ENCODE results near the gene ZNF407. TPM values are rescaled to one million over a fixed set of nuclear protein-coding genes. Genes with fewer than 3 reads are reported as not detected.

Gene ZNF407
- total RNA-seq, 2 experiments from 2014 or later: 23.2 to 24.7 TPM

GRCh38 chr18:74996996-74997395 lies 399.3 kb downstream of the ZNF407 start:
- Mint-ChIP-seq H3K4me1 (ENCODE audit: low read depth) (peaks cover 26% of the 10 kb centered on the region), H3K36me3 (ENCODE audit: low read depth) (peaks cover 14% of the 10 kb centered on the region), H3K9me3 (no peaks in the 10 kb centered on the region), H3K27me3 (no peaks in the 10 kb centered on the region), H3K27ac (no peak overlapping the region), H3K4me3 (no peak overlapping the region)
- H3K27me3 ChIP-seq (ENCODE audit: control insufficient read depth in 1 of 2, insufficient read depth in 2 of 2, low read length in 2 of 2): no peaks in the 10 kb centered on the region
- no peak for TF ChIP-seq CTCF (IDR thresholded peaks at IDR 0.05)
- DNase-seq (no peak), ATAC-seq (ENCODE audit: poor library complexity) (no peak)
- ChIA-PET POLR2A (no interaction called here), CTCF (interaction anchor here (0.8 kb wide), 1 partner anchor 74 kb away, joined by 3 read pairs; no protein-coding TSS in a partner anchor)
- H3K4me1 ChIP-seq (ENCODE audit: insufficient read depth, low read length): peaks cover 18% of the 10 kb centered on the region
- no peak overlapping the region for H3K4me3 ChIP-seq (ENCODE audit: low read length)
- no peak overlapping the region for H3K27ac ChIP-seq (ENCODE audit: low read depth in 1 of 2, low read length in 2 of 2)
- intact Hi-C loops (cut with DNase I, micrococcal nuclease): no loop called here
- no peaks in the 10 kb centered on the region for H3K9me3 ChIP-seq (ENCODE audit: control insufficient read depth in 1 of 2, insufficient read depth in 1 of 2, low read length in 2 of 2)
- no peaks in the 10 kb centered on the region for H3K36me3 ChIP-seq (ENCODE audit: insufficient read depth, low read length)

- ATAC-seq (ENCODE audit: poor library complexity) (no peak), DNase-seq (no peak)
- H3K9me3 Mint-ChIP-seq: no peaks in the 10 kb centered on the region
- H3K36me3 ChIP-seq (ENCODE audit: insufficient read depth, low read length): no peaks in the 10 kb centered on the region
- no peaks in the 10 kb centered on the region for H3K9me3 ChIP-seq (ENCODE audit: control insufficient read depth in 1 of 2, insufficient read depth in 1 of 2, low read length in 2 of 2)
- ChIA-PET POLR2A (no interaction called here), CTCF (no interaction called here)
- no peak overlapping the region for H3K27ac Mint-ChIP-seq
- no peak overlapping the region for H3K4me3 Mint-ChIP-seq
- H3K4me1 Mint-ChIP-seq (ENCODE audit: low read depth): no peaks in the 10 kb centered on the region
- peaks cover 17% of the 10 kb centered on the region for H3K36me3 Mint-ChIP-seq (ENCODE audit: low read depth)
- no peak for TF ChIP-seq CTCF (IDR thresholded peaks at IDR 0.05)
- no peaks in the 10 kb centered on the region for H3K27me3 Mint-ChIP-seq
- no peaks in the 10 kb centered on the region for H3K27me3 ChIP-seq (ENCODE audit: control insufficient read depth in 1 of 2, insufficient read depth in 2 of 2, low read length in 2 of 2)
- H3K4me1 ChIP-seq (ENCODE audit: insufficient read depth, low read length): no peaks in the 10 kb centered on the region
- intact Hi-C loops (cut with DNase I, micrococcal nuclease): no loop called here
- no peak overlapping the region for H3K4me3 ChIP-seq (ENCODE audit: low read length)
- no peak overlapping the region for H3K27ac ChIP-seq (ENCODE audit: low read depth in 1 of 2, low read length in 2 of 2)
These were observed 403.2 kb downstream of the ZNF407 start for GRCh38 chr18:75000920-75001319.

DNA sequence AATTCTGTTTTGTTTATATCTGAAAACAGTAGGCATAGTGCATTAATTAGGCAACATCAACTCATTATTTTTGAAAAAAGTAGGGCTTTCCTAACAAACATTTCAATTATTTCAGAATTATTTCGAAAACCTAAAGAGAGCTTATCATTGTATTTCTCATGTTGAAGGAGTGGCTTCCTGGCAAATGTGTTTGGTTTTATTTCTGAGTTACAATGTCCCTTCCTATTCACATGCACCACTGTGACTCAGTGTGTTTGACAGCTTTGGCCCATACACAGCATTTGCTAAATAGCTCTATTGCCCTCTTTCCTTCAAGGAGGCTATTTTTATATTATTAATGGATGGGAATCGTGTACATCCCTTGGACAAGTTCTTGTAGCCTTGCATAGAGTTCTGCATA lies 405.4 kb downstream of the ZNF407 start:
- Mint-ChIP-seq H3K27me3 (no peaks in the 10 kb centered on the region), H3K9me3 (no peaks in the 10 kb centered on the region), H3K4me1 (ENCODE audit: low read depth) (no peaks in the 10 kb centered on the region), H3K4me3 (no peak overlapping the region), H3K36me3 (ENCODE audit: low read depth) (peaks cover 20% of the 10 kb centered on the region), H3K27ac (no peak overlapping the region)
- Histone ChIP-seq H3K9me3 (ENCODE audit: control insufficient read depth in 1 of 2, insufficient read depth in 1 of 2, low read length in 2 of 2) (no peaks in the 10 kb centered on the region), H3K4me1 (ENCODE audit: insufficient read depth, low read length) (no peaks in the 10 kb centered on the region), H3K4me3 (ENCODE audit: low read length) (no peak overlapping the region), H3K27ac (ENCODE audit: low read depth in 1 of 2, low read length in 2 of 2) (no peak overlapping the region), H3K36me3 (ENCODE audit: insufficient read depth, low read length) (no peaks in the 10 kb centered on the region), H3K27me3 (ENCODE audit: control insufficient read depth in 1 of 2, insufficient read depth in 2 of 2, low read length in 2 of 2) (no peaks in the 10 kb centered on the region)
- ATAC-seq (ENCODE audit: poor library complexity) (no peak), DNase-seq (no peak)
- ChIA-PET CTCF (no interaction called here), POLR2A (no interaction called here)
- TF ChIP-seq CTCF (IDR thresholded peaks at IDR 0.05): no peak
- intact Hi-C loops (cut with DNase I, micrococcal nuclease): no loop called here
